HepG2 (cell line): ENCODE measurements around the gene TAF13. TPM values are rescaled to one million over a fixed set of nuclear protein-coding genes. Genes with fewer than 3 reads are reported as not detected.
A peak's percentile ranks its signal among the peaks of the same experiment; 100 is the strongest.

Source experiments
- ATRX ChIP-seq: sonication (generic); formaldehyde crosslinking; IDR thresholded peaks from 2 replicates; pipeline ENCODE4 v1.4.0; 2020; ENCODE audit warnings: missing genetic modification reagents, borderline replicate concordance
- GLI4 ChIP-seq: sonication (generic); formaldehyde crosslinking; IDR thresholded peaks from 2 replicates; pipeline ENCODE4 v1.5.1; 2020; ENCODE audit warnings: missing genetic modification reagents, mild to moderate bottlenecking, moderate library complexity, borderline replicate concordance
- HOXA5 ChIP-seq: sonication (generic); formaldehyde crosslinking; IDR thresholded peaks from 2 replicates; pipeline ENCODE4 v1.4.0; 2020; ENCODE audit warnings: missing genetic modification reagents
- MATR3 ChIP-seq: sonication (generic); formaldehyde crosslinking; IDR thresholded peaks from 2 replicates; pipeline ENCODE4 v1.4.0; 2020; ENCODE audit warnings: missing genetic modification reagents
- MIXL1 ChIP-seq: IDR thresholded peaks from 2 replicates; pipeline ENCODE4 v1.6.1; 2016
- PRPF4 ChIP-seq: fragments of 200-400 bp; formaldehyde crosslinking; IDR thresholded peaks from 2 replicates; pipeline ENCODE4 v1.6.1; 2016; ENCODE audit warnings: low read length, low read depth; ENCODE audit not compliant: poor library complexity, severe bottlenecking
- SIX1 ChIP-seq: sonication (generic); formaldehyde crosslinking; IDR thresholded peaks from 2 replicates; pipeline ENCODE4 v1.4.0; 2020; ENCODE audit warnings: missing genetic modification reagents, borderline replicate concordance
- ZNF24 ChIP-seq: fragments of 450-650 bp; IDR thresholded peaks from 2 replicates; pipeline ENCODE4 v1.6.1; 2017; ENCODE audit warnings: antibody characterized with exemption, mild to moderate bottlenecking
- ZNF335 ChIP-seq: sonication (generic); formaldehyde crosslinking; IDR thresholded peaks from 2 replicates; pipeline ENCODE4 v1.4.0; 2020; ENCODE audit warnings: missing genetic modification reagents
- ZNF512 ChIP-seq: sonication (generic); formaldehyde crosslinking; IDR thresholded peaks from 2 replicates; pipeline ENCODE4 v1.4.0; 2020; ENCODE audit warnings: mild to moderate bottlenecking, missing genetic modification reagents
- ZNF572 ChIP-seq: sonication (generic); formaldehyde crosslinking; IDR thresholded peaks from 2 replicates; pipeline ENCODE4 v1.5.1; 2020; ENCODE audit warnings: mild to moderate bottlenecking, missing genetic modification reagents
- ZNF652 ChIP-seq: IDR thresholded peaks from 2 replicates; pipeline ENCODE4 v1.6.1; 2016; ENCODE audit warnings: low read depth, borderline replicate concordance
- ZNF775 ChIP-seq: sonication (generic); formaldehyde crosslinking; IDR thresholded peaks from 2 replicates; pipeline ENCODE4 v1.4.0; 2020; ENCODE audit warnings: missing genetic modification reagents, mild to moderate bottlenecking, moderate library complexity, borderline replicate concordance
- ZSCAN30 ChIP-seq: sonication (generic); formaldehyde crosslinking; IDR thresholded peaks from 2 replicates; pipeline ENCODE4 v1.5.0; 2020; ENCODE audit warnings: mild to moderate bottlenecking, missing genetic modification reagents
- polyA plus RNA-seq, 8 experiments: library from polyadenylated mRNA; depleted of rRNA in 3 of 8; stranded (reverse) in 7 of 8; unstranded in 1 of 8; fragments of >200 nt; fragmentation: Illumina TruSeq in 4 of 8; extraction: Trizol in 4 of 8; gene quantifications; 2 replicates each; pipeline versions ENCODE4 v1.2.1 to v1.2.3, GENCODE V29; 2011 to 2016; ENCODE audit warnings: low read depth in 4 of 8, missing spikeins in 1 of 8, mixed read lengths in 1 of 8; ENCODE audit not compliant: insufficient read depth in 1 of 8
- total RNA-seq, 5 experiments: library from RNA; depleted of rRNA; stranded (reverse); fragments of >200 nt; fragmentation: Illumina TruSeq; extraction: Trizol; gene quantifications; 2 replicates each; pipeline ENCODE4 v1.2.3, GENCODE V29; 2016; ENCODE audit warnings: low read depth in 1 of 5
- TF ChIP-seq, protein P1 (sequence below): sonication (generic); formaldehyde crosslinking; IDR thresholded peaks from 2 replicates; pipeline ENCODE4 v1.8.0; 2022; ENCODE audit warnings: low read depth, missing genetic modification reagents
- TF ChIP-seq, protein P2 (sequence below): sonication (generic); formaldehyde crosslinking; IDR thresholded peaks from 2 replicates; pipeline ENCODE4 v1.5.1; 2020; ENCODE audit warnings: missing genetic modification reagents, mild to moderate bottlenecking, borderline replicate concordance
- TF ChIP-seq, protein P3 (sequence below): sonication (generic); formaldehyde crosslinking; IDR thresholded peaks from 2 replicates; pipeline ENCODE4 v1.8.0; 2022; ENCODE audit warnings: mild to moderate bottlenecking, missing genetic modification reagents
- TF ChIP-seq, protein P4 (sequence below): sonication (generic); formaldehyde crosslinking; IDR thresholded peaks from 2 replicates; pipeline ENCODE4 v1.5.0; 2020; ENCODE audit warnings: mild to moderate bottlenecking, missing genetic modification reagents, borderline replicate concordance
- TF ChIP-seq, protein P5 (sequence below): sonication (generic); formaldehyde crosslinking; IDR thresholded peaks from 2 replicates; pipeline ENCODE4 v1.4.0; 2020; ENCODE audit warnings: missing genetic modification reagents

The TAF13 gene
- total and polyA plus RNA-seq, 2 of the 13 experiments (the other 11 are each of a cell fraction or from before 2014, with no cell fraction given): 11.5 to 36.3 TPM

DNA sequence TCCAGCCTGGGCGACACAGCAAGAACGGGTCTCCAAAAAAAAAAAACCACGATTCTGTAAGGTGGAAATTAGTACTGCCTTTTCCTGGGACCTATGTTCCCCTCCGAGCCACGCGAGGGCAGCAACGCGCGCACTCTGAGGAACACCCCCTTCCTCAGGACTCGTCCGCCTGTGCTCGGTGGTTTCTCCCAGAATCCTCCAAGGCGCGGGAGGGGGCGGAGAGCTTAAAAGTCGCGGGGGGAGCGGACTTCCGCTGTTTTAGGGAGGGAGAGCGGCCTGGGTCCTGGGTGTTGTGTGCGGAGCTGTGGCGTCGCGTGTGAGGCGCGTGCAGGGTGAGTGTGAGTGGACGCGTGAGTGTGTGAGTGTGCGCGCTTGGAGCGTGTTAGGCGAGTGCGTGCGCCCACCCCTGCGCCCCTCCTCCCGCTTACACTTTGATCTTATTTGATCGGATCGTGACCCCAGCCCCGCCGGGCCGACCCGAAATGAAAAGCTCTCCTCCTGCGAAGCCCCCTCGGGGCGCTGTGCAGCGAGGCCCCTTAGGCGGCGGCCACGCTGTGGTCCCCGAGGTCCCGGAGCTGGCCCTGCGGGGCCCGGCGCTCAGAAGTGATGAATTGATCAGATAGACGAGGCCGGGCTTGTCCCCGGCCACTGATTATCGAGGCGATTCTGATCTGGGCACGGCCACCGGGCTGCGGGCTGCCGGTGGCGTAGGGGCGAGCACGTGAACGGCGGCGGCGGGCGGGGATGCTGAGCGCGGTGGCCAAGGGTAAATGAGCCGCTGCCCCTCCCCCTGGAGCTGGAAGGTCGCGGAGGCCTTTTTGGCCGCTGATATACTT lies 24.4 kb upstream of the TAF13 start (continued):
- TF ChIP-seq, protein P1, sequence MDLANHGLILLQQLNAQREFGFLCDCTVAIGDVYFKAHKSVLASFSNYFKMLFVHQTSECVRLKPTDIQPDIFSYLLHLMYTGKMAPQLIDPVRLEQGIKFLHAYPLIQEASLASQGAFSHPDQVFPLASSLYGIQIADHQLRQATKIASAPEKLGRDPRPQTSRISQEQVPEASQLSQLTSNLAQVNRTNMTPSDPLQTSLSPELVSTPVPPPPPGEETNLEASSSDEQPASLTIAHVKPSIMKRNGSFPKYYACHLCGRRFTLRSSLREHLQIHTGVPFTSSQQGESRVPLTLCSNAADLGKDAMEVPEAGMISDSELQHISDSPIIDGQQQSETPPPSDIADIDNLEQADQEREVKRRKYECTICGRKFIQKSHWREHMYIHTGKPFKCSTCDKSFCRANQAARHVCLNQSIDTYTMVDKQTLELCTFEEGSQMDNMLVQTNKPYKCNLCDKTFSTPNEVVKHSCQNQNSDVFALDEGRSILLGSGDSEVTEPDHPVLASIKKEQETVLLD: peak; percentile 80
- TF ChIP-seq SIX1 (CRISPR knock-in tag): 0 out of 2 replicates have a peak, but pooled peaks have one; percentile 4
- TF ChIP-seq ZNF512 (CRISPR knock-in tag): no peak
- TF ChIP-seq, protein P2, sequence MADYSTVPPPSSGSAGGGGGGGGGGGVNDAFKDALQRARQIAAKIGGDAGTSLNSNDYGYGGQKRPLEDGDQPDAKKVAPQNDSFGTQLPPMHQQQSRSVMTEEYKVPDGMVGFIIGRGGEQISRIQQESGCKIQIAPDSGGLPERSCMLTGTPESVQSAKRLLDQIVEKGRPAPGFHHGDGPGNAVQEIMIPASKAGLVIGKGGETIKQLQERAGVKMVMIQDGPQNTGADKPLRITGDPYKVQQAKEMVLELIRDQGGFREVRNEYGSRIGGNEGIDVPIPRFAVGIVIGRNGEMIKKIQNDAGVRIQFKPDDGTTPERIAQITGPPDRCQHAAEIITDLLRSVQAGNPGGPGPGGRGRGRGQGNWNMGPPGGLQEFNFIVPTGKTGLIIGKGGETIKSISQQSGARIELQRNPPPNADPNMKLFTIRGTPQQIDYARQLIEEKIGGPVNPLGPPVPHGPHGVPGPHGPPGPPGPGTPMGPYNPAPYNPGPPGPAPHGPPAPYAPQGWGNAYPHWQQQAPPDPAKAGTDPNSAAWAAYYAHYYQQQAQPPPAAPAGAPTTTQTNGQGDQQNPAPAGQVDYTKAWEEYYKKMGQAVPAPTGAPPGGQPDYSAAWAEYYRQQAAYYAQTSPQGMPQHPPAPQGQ (CRISPR knock-in tag): no peak
- no peak for TF ChIP-seq MATR3 (CRISPR knock-in tag)
- peak; percentile 85; the same call in 1 of the 2 replicates for TF ChIP-seq GLI4 (CRISPR knock-in tag)
- TF ChIP-seq ZNF652 (CRISPR knock-in tag): no peak; the same call in 1 of the 2 replicates
- TF ChIP-seq, protein P3, sequence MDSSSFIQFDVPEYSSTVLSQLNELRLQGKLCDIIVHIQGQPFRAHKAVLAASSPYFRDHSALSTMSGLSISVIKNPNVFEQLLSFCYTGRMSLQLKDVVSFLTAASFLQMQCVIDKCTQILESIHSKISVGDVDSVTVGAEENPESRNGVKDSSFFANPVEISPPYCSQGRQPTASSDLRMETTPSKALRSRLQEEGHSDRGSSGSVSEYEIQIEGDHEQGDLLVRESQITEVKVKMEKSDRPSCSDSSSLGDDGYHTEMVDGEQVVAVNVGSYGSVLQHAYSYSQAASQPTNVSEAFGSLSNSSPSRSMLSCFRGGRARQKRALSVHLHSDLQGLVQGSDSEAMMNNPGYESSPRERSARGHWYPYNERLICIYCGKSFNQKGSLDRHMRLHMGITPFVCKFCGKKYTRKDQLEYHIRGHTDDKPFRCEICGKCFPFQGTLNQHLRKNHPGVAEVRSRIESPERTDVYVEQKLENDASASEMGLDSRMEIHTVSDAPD: no peak
- no peak for TF ChIP-seq PRPF4
- no peak for TF ChIP-seq ZSCAN30
- TF ChIP-seq, protein P4, sequence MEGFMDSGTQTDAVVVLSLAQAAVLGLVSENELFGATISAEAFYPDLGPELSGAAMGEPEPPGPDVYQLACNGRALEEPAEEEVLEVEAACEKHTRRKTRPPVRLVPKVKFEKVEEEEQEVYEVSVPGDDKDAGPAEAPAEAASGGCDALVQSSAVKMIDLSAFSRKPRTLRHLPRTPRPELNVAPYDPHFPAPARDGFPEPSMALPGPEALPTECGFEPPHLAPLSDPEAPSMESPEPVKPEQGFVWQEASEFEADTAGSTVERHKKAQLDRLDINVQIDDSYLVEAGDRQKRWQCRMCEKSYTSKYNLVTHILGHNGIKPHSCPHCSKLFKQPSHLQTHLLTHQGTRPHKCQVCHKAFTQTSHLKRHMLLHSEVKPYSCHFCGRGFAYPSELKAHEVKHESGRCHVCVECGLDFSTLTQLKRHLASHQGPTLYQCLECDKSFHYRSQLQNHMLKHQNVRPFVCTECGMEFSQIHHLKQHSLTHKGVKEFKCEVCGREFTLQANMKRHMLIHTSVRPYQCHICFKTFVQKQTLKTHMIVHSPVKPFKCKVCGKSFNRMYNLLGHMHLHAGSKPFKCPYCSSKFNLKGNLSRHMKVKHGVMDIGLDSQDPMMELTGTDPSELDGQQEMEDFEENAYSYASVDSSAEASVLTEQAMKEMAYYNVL (CRISPR knock-in tag): peak; percentile 78
- peak; percentile 95 for TF ChIP-seq ZNF335
- no peak for TF ChIP-seq ATRX (CRISPR knock-in tag)
- TF ChIP-seq MIXL1: no peak; the same call in none of the 2 replicates
- TF ChIP-seq ZNF572 (CRISPR knock-in tag): peak; percentile 89; the same call in 1 of the 2 replicates
- TF ChIP-seq, protein P5, sequence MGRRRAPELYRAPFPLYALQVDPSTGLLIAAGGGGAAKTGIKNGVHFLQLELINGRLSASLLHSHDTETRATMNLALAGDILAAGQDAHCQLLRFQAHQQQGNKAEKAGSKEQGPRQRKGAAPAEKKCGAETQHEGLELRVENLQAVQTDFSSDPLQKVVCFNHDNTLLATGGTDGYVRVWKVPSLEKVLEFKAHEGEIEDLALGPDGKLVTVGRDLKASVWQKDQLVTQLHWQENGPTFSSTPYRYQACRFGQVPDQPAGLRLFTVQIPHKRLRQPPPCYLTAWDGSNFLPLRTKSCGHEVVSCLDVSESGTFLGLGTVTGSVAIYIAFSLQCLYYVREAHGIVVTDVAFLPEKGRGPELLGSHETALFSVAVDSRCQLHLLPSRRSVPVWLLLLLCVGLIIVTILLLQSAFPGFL: no peak
- TF ChIP-seq HOXA5 (CRISPR knock-in tag): no peak; the same call in 1 of the 2 replicates
- TF ChIP-seq ZNF24: no peak
- no peak for TF ChIP-seq ZNF775 (CRISPR knock-in tag)
